ENCODE measurements around the gene TCF12.

The TCF12 gene

DNA sequence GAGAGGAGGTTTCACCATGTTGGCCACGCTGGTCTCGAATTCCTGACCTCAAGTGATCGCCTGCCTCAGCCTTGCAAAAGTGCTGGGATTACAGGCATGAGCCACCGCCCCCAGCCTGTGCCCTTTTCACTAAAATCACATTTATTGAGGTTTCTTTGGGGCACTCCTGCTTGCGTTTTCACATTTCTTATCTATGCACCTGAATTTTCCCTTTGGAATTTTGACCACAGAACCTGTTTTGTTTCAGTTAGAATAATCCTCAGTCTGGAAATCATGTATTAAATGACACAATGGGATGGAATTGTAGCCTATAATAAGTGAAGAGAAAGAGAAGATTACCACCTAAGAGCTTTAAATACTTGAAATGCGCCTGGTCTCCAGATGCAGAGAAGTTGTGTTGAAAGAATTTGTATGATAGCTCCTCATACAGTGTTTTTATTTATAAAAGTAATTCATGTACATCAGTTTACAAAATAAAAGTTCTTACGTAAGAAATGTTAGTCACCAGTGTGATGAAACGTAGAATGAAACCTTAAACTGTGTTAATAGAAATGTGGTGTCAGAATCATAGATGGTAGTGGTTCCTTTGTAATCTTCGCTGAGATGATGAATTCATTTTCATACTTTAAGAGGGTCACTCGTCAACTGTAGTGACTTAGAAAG, 107.0 kb downstream of the TCF12 start:
- DNase-seq, result no peak

DNA sequence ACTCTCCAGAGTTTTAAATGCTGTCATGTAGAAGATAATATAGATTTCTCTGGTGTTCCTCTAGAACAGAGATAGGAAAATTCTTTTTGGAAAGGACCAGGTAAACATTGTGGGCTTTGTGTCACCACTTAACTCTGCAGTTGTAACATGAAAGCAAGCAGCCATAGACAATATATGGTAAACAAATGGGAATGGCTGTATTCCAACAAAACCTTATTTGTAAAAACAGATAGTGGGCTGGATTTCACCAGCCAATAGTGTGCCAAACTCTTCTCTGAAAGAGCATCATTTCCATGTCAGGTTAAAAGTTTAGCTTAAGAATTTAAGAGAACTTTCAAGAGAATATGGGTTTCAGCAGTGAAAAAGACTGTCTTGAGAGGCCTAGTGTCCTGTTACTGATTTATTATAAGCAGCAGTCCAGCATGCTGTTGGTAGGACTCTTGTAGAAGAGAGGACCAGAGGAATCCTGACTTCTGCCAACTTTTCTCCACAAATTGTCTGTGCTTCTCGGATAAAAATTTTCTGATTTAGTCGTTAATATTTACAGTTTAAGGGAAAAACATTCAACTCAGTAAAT, 107.7 kb downstream of the TCF12 start:
- no peak for DNase-seq

DNA sequence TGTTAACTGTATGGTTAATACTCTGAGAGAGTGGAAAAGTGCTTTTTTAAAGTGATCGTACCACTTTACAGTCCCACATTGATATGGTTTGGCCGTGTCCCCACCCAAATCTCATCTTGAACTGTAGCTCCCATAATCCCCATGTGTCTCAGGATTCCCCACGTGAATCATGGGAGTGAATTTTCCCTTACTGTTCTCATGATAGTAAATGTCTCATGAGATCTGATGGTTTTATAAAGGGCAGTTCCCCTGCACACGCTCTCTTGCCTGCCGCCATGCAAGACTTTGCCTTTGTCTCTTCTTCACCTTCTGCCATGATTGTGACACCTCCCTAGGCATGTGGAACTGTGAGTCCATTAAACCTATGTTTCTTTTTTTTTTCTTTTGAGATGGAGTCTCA, 109.2 kb downstream of the TCF12 start:
- no peak for DNase-seq

DNA sequence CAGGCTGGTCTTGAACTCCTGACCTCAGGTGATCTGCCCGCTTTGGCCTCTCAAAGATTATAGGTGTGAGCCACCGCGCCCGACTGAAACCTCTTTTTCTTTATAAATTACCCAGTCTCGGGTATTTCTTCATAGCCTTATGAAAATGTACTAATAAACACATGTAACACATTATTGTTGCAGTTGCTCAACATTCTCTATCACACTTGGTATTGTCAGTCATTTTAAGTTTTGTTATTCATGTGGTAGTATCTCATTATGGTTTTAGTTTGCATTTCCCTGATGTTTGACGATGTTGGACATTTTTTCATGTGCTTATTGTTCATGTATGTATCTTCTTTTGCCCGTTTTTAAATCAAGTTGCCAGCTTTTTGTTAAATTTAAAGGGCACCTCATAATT, 109.7 kb downstream of the TCF12 start:
- DNase-seq, result no peak

DNA sequence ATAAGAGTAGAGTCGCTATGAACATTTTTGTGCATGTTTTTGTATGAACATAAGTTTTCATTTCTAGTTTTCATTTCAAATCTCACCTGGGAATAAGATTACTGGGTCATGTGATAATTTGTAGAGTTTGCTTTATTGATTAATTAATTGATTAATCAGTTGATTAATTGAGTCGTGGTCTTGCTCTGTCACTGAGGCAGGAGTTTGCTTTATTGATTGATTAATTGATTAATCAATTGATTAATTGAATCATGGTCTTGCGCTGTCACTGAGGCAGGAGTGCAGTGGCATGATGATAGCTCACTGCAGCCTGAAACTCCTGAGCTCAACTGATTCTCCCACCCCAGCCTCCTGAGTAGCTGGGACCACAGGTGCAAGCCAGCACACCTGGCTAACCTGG, 111.6 kb downstream of the TCF12 start:
- DNase-seq, result no peak

DNA sequence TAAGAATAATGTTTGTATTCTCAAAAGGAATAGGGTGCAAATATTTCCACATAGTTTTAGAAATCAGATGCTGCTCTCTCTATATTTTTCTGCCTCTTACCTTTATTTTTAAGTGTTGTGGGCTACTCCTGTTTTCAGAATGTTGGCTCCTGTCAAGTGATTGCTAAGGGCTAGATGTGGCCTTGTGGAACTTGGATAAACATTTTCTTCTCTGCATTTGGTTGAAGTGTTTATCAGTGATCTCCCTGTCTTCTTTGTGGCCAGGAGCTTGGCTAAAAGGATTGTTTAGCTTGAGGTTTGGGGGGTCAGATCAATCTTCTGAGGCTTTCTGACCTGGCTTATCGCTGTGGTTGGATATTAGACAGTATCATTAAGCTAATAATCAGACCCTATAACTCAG, 112.6 kb downstream of the TCF12 start:
- no peak for DNase-seq

DNA sequence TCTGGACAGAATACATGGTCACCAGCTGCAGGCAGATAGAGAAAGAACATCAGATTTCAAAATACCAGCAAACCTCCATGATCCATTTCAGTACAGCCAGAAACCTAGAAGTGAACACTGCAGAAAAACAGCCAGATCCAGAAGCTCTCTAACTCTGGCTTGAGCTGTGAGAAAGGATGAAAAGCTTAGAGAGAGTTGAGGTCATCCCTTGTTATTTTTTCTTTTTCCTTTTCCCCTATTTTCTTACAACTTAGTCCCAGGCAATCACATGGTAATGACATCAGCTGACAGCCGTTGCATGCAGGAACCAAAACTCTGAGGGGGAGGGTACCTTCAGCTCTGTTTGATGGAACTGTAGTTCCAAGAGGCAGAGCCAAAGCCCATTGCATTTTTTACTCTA, 113.2 kb downstream of the TCF12 start:
- peak; percentile 61 for DNase-seq

DNA sequence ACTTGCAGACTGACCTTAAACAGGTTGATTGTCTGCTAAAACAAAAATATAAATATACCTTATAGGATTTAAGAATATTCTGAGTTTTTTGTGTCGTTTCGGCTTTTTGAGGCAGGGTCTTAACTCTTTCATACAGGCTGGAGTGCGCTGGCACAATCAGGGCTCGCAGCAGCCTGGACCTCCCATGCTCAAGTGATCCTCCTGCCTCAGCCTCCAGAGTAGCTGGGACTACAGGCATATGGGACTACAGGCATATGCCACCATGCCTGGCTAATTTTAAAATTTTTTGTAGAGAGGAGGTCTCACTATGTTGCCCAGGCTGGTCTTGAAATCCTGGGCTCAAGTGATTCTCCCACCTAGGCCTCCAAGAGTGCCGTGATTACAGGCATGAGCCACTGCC, 113.9 kb downstream of the TCF12 start:
- no peak for DNase-seq

DNA sequence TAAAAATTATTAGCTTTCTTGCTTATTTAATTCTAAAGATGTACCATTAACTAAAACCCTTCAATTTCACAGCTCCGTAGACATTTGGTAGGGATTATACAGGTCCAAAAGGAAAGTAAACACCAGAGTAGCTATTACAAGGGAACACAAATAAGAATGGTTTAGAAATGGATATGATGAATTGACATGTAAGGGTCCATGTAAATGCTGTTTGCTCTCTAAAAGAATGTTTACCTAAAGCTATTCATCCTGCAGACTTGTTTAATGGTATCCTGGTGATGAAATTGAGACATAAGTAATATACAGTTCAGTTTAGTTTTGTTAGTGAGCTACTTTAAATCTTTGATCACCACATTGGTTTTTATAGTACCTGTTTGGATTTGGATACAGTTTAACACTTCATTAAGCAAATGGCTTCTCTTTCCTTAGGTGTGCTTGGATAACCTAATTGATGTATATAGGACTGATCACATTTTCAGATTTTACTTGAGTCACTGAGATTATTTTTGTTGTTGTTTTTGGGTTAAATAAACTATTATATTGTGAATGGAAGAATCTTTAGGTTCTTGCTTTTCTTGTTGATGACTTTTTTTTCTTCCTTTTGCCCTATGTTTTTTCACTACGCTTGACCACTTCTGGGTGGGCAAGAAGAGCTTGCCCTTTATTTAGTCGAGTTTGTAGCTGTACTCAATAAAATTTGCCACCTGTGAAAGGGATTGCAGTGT, 115.4 kb downstream of the TCF12 start:
- DNase-seq, result no peak

DNA sequence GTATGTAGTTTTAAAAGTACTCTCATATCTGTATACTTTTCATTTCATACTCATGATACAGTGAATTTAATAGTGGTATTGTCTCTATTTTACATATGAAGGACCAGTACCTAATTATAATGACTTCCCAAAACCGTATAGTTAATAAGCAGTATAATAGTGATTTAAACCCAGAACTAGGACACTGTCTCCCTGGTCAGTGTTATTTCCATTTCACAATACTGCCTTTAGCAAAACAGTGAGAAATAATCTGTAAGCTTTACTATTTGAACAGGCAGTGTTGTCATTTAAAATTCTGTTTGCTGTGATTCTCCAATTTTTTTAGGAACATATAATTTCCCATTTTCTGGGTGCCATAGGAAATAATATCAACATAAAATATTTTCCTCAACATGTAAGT, 116.2 kb downstream of the TCF12 start:
- no peak for DNase-seq

DNA sequence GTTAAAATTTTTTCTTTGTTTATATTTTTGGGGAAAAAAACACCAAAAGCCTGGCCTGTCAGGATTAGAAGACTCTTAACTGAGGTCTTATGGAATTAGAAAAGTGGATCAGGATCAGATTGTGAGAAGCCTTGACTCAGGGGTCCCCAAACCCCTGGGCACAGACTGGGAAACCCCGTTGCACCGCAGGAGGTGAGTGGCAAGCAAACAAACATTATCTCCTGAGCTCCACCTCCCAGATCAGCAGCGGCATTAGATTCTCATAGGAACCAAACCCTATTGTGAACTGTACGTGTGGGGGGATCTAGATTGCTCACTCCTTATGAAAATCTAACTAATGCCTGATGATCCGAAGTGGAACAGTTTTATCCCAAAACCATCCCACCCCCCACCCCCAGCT, 117.2 kb downstream of the TCF12 start:
- no peak for DNase-seq

DNA sequence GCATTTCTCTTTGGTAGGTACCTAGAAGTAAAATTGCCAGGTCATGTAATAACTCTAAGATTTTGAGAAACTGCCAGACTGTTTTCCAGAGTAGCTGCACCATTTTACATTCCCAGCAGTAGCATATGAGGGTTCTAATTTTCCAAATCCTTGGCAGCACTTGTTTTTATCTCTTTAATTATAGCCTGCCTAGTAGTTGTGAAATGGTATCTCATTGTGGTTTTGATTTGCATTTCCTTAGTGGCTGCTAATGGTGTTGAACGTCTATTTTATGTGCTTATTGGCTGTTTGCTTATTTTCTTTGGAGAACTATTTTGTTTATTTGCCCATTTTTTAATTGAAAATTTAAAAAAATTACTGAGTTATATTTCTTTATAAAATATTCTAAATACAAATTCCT, 117.9 kb downstream of the TCF12 start:
- DNase-seq, result no peak

DNA sequence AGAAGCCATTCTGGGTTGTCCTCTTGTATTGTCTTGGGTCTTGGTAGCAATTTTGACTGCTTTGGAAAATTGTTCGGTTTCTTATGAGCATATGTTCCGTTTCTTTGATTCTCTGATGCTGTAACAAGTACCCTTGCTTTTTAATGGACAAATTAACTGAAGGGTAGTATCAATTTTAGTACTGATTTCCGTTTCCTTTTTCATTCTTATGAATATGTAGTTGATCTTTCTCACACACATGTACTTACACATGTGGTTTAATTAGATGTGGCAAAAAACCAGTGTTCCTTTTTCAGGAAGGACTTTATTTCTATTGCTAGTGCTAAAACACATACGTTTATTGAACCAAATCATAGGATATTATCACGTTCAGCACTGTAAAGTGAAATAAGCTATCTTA, 119.1 kb downstream of the TCF12 start:
- no peak for DNase-seq

DNA sequence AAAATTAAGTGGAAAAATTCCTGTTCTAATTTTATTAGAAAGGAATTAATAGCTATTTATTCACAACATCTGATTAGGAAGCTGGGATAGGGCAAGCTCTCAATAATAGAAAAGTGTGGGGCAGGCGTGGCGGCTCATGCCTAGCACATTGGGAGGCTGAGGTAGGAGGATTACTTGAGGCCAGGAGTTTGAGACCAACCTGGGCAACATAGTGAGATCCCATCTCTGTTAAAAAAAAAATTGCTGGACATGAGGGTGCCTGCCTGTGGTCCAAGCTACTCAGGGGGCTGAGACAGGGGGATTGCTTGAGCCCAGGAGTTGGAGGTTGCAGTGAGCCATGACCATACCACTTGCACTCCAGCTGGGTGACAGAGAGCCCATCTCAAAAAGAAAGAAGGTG, 119.6 kb downstream of the TCF12 start:
- DNase-seq, result no peak

DNA sequence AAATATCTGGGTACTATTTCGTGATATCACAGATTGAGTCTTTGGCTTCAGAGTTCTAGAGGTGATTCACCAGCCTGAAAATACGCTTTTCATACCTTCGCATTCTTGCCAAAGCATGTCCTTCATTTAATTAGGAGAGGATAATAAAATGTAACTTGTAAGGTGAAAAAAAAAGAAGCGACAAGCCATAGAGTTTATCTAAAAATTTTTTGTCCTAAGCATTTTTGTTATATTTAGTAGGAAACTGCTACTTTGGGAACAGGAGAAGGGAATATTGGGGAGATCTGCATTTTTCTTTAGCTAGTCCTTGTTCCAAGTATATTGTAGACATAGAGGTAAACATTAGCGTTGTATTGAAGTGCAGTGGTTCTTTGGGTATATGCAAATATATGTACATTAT, 120.1 kb downstream of the TCF12 start:
- DNase-seq, result no peak

DNA sequence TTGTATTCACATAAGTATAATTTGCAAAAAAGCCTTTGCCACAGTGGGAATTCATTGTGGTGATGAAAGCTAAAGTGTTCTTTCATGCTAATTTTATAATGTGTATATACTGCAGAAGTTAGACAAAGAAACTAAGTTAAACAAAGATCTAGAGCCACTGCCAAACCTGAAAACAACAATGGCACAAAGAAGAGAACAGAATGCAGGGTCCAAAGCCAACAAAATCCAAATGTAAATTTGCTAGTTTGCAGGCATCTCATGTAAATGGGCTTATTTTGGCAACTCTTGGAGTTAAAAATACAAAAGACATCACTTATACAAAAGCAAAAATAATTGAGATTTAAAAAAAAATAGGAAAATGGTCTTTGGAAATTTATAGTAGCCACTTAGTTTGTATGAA, 123.0 kb downstream of the TCF12 start:
- no peak for DNase-seq

DNA sequence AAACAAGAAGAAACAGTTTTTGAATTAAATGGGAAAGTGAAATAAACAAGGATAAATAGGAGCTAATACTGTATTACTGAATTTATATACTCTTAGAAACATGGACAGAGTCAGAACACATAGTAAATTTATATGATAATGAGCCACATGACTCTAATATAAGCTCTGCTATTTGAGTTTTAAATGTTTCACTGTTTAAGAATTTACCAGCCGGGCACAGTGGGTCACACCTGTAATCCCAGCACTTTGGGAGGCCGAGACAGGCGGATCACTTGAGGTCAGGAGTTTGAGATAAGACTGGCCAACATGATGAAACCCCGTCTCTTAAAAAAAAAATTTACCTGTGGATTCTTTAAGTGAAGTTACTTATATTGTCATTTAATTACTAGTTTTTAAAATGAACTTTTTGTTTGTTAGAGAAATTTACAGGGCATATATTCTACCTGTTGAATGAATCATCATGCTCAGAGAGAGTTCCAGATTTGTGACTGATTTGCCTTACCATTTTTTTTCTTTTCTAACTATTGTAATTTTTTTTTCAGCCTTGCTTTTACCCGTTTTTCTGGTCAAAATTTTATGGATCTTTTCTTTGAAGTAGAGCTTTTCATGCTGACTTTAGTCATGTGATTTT, 125.7 kb downstream of the TCF12 start:
- DNase-seq, result no peak

DNA sequence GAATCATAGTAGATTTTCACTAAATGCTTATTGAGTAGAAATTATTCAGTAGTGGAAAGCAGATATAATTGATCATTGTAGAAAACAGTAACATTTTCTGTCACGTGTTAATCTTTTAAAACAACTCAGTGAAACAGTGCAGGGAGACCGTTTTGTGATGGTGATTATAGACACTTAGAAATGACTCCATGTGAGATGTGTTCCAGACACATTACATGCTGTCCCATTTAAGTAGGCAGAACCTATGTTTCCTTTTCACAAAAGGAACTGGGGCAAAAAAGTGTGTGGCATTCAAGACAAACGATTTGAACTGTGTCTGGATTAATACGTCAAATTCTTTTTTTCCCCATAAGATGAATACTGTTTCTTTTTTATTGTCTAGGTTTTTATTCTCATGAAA, 126.5 kb downstream of the TCF12 start:
- DNase-seq, result no peak

DNA sequence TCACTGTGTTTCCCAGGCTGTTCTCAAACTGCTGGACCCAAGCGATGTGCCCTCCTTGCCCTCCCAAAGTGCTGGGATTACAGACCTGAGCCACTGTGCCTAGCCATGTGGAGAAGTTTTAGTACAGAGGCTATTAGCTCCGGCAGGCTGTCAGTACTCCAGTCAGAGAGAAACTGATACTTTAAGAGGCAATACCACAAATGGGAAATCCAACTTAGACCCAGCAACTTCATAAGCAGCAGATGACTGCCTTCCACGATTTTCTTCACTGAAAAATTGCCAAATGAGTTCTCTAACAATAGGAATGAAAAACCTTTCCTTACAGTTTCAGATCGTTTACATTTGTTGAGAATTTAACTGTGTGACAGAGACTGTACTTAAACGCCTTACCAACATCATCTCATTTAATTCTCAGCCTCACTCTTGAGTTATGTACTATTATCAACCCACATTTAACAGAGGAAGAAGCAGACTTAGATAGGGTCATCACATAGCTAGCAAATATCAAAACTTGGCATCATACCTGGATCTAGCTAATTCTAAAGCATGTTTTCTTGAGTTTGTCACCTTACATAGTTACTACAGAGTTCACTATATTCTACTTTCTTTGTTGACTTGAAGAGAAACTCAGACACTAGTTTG, 127.4 kb downstream of the TCF12 start:
- DNase-seq, result no peak

DNA sequence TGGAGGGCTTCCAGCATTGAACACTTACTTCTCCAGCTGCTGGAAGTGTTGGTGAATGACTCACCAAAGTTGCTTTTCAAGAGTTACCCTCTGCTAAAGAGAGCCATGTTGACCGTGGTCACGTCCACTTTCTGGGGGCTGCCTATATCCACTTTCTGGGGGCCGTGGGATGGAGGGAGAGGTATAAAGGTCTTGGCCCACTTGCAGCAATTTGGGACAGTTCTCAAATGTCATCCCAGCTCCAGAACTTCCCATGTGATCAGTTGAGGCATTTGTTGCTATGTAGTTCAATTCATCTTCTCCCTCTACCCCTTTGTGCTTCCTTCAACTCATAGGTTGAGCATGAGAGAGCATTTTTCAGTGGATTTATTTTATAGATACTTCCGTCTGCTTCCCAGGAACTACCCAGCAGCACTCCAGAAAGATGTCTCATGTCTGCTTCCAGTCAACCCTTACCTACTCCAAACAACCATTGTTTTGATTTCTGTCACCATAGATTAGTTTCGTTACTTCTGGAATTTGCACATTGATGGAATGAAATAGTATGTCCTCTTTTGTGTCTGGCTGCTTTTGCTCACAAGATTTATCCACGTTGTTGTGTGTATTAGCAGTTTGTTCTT, 130.6 kb downstream of the TCF12 start:
- peak; percentile 32 for DNase-seq

DNA sequence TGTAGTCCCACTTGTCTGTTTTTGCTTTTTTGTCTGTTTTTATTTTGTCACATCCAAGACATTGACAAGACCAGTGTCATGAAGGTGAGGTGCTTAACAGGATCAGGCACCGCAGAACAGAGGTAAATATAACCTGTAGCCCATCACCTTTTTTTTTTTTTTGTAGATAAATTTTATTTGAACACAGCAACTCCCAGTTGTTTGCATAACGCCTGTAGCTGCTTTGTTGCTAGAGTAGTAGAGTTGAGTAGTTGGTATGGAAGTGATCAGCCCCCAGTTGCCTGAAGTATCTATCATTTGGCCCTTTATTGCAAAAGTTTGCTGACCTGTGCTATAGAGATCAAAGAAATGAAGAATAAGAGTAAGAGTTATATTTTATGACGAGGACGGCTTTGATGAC, 135.0 kb downstream of the TCF12 start:
- no peak for DNase-seq

DNA sequence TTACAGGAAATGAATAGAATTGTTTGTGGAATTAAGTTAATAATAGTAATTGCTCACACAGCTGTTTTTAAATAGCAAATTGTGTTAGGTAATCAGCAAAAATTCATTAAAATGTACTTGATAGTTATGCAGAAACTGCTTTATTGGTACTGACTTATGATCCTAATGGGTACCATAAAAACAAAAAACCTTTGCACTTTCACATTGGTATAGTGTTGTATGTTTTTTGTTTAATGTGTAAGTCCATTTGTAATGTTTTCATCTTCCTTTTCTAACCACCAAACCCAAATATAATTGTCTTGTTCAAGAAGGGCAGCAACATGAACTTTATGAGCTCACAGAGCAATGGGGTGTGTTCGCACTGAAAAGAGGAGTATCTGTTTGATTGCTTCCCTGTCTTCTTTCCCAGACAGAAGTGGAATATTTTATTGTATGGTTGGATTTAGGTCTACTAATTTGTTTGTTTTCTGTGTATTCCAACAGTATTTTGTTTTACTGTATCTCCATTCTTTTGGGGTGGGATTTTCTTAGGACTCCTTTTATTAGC, 135.8 kb downstream of the TCF12 start:
- no peak for DNase-seq

DNA sequence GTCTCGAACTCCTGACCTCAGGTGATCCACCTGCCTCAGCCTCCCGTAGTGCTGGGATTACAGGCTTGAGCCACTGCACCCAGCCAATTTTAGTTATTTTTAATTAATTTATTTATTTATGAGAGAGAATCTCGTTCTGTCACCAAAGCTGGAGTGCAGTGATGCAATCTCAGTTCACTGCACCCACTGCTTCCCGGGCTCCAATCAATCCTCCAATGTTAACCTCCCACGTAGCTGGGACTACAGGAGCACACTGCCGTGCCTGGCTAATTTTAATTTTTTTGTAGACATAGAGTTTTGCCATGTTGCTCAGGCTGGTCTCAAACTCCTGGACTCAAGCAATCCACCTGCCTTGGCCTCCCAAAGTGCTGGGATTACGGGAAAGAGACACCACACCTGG, 137.9 kb downstream of the TCF12 start:
- DNase-seq, result no peak

All from eye (tissue), 1 donor.